Measurements from ENCODE around the gene OLIG2.

OLIG2 gene

GRCh38 chr21:32991361-32991760, 34.4 kb upstream of the OLIG2 start:
- Histone ChIP-seq H2BK12ac (ENCODE audit: low read length in 2 of 2) (no peak overlapping the region), H3K4ac (ENCODE audit: low read depth in 1 of 2, low read length in 2 of 2) (no peak overlapping the region), H2BK15ac (ENCODE audit: low read depth, poor library complexity, severe bottlenecking) (no peak overlapping the region), H3K27ac (ENCODE audit: low read length, poor library complexity, severe bottlenecking) (no peak overlapping the region), H4K91ac (ENCODE audit: low read length) (no peak overlapping the region), H3K4me2 (ENCODE audit: low read length, poor library complexity, severe bottlenecking) (no peak overlapping the region), H3K23ac (ENCODE audit: low read length in 2 of 2) (no peak overlapping the region), H3K36me3 (ENCODE audit: control insufficient read depth in 1 of 2, insufficient read depth in 2 of 2, low read depth in 1 of 2, low read length in 2 of 2) (no peaks in the 10 kb centered on the region), H2BK120ac (ENCODE audit: low read depth, low read length) (no peak overlapping the region), H3K4me3 (ENCODE audit: insufficient read depth in 1 of 2, low read depth in 1 of 2, low read length in 2 of 2) (no peak overlapping the region), H3K27me3 (ENCODE audit: control insufficient read depth in 1 of 2, insufficient read depth in 1 of 2, low read length in 2 of 2) (peaks cover 13 to 73% of the 10 kb centered on the region in 2 experiments), H2BK5ac (ENCODE audit: low read depth, low read length, poor library complexity, severe bottlenecking) (no peak overlapping the region), H3K79me1 (replicated peaks; ENCODE audit: low read length, poor library complexity, severe bottlenecking) (no peaks in the 10 kb centered on the region), H3K14ac (ENCODE audit: low read length in 2 of 2) (no peak overlapping the region), H2AK5ac (ENCODE audit: low read length, severe bottlenecking) (no peak overlapping the region), H3K9ac (ENCODE audit: low read length) (no peak overlapping the region), H3K4me1 (ENCODE audit: control insufficient read depth, insufficient read depth, low read depth, low read length) (no peaks in the 10 kb centered on the region), H3K9me3 (ENCODE audit: control insufficient read depth, low read length) (peaks cover 7% of the 10 kb centered on the region), H3K18ac (ENCODE audit: low read depth in 1 of 2, low read length in 2 of 2) (no peak overlapping the region), H4K8ac (ENCODE audit: low read length) (no peak overlapping the region), H2AFZ (ENCODE audit: low read depth, low read length) (no peak overlapping the region)
- WGBS = 72% methylated on average over 8 of the region's 8 CpGs
- DNase-seq = no peak

GRCh38 chr21:32993894-32994293, 31.8 kb upstream of the OLIG2 start:
- H2BK120ac ChIP-seq (ENCODE audit: low read depth, low read length) = no peak overlapping the region
- no peak overlapping the region for H3K9ac ChIP-seq (ENCODE audit: low read length)
- H2BK15ac ChIP-seq (ENCODE audit: low read depth, poor library complexity, severe bottlenecking) = no peak overlapping the region
- H3K79me1 ChIP-seq (replicated peaks; ENCODE audit: low read length, poor library complexity, severe bottlenecking) = no peaks in the 10 kb centered on the region
- H3K27ac ChIP-seq (ENCODE audit: low read length, poor library complexity, severe bottlenecking) = no peak overlapping the region
- H3K4me2 ChIP-seq (ENCODE audit: low read length, poor library complexity, severe bottlenecking) = no peak overlapping the region
- no peak overlapping the region for H2AFZ ChIP-seq (ENCODE audit: low read depth, low read length)
- no peak overlapping the region for H2BK12ac ChIP-seq (ENCODE audit: low read length in 2 of 2)
- no peaks in the 10 kb centered on the region for H3K4me1 ChIP-seq (ENCODE audit: control insufficient read depth, insufficient read depth, low read depth, low read length)
- H3K14ac ChIP-seq (ENCODE audit: low read length in 2 of 2) = no peak overlapping the region
- peaks cover 13% of the 10 kb centered on the region for H3K9me3 ChIP-seq (ENCODE audit: control insufficient read depth, low read length)
- H4K8ac ChIP-seq (ENCODE audit: low read length) = no peak overlapping the region
- H3K4ac ChIP-seq (ENCODE audit: low read depth in 1 of 2, low read length in 2 of 2) = no peak overlapping the region
- H3K4me3 ChIP-seq (ENCODE audit: insufficient read depth in 1 of 2, low read depth in 1 of 2, low read length in 2 of 2) = no peak overlapping the region
- 76% methylated on average over 3 of the region's 3 CpGs for WGBS
- no peak overlapping the region for H3K23ac ChIP-seq (ENCODE audit: low read length in 2 of 2)
- peaks cover 17 to 66% of the 10 kb centered on the region in 2 experiments for H3K27me3 ChIP-seq (ENCODE audit: control insufficient read depth in 1 of 2, insufficient read depth in 1 of 2, low read length in 2 of 2)
- H3K18ac ChIP-seq (ENCODE audit: low read depth in 1 of 2, low read length in 2 of 2) = no peak overlapping the region
- no peak overlapping the region for H2AK5ac ChIP-seq (ENCODE audit: low read length, severe bottlenecking)
- H3K36me3 ChIP-seq (ENCODE audit: control insufficient read depth in 1 of 2, insufficient read depth in 2 of 2, low read depth in 1 of 2, low read length in 2 of 2) = no peaks in the 10 kb centered on the region
- no peak overlapping the region for H4K91ac ChIP-seq (ENCODE audit: low read length)
- no peak for DNase-seq
- no peak overlapping the region for H2BK5ac ChIP-seq (ENCODE audit: low read depth, low read length, poor library complexity, severe bottlenecking)

GRCh38 chr21:32994305-32994704, 31.4 kb upstream of the OLIG2 start:
- no peak overlapping the region for H3K27ac ChIP-seq (ENCODE audit: low read length, poor library complexity, severe bottlenecking)
- no peak overlapping the region for H2BK120ac ChIP-seq (ENCODE audit: low read depth, low read length)
- no peak overlapping the region for H3K18ac ChIP-seq (ENCODE audit: low read depth in 1 of 2, low read length in 2 of 2)
- H2BK15ac ChIP-seq (ENCODE audit: low read depth, poor library complexity, severe bottlenecking) = no peak overlapping the region
- 56% methylated on average over 1 of the region's 3 CpGs for WGBS
- H2BK12ac ChIP-seq (ENCODE audit: low read length in 2 of 2) = no peak overlapping the region
- no peak overlapping the region for H2AFZ ChIP-seq (ENCODE audit: low read depth, low read length)
- H4K8ac ChIP-seq (ENCODE audit: low read length) = no peak overlapping the region
- no peak overlapping the region for H2AK5ac ChIP-seq (ENCODE audit: low read length, severe bottlenecking)
- H3K9ac ChIP-seq (ENCODE audit: low read length) = no peak overlapping the region
- no peak overlapping the region for H3K4ac ChIP-seq (ENCODE audit: low read depth in 1 of 2, low read length in 2 of 2)
- peaks cover 15% of the 10 kb centered on the region for H3K9me3 ChIP-seq (ENCODE audit: control insufficient read depth, low read length)
- H3K79me1 ChIP-seq (replicated peaks; ENCODE audit: low read length, poor library complexity, severe bottlenecking) = no peaks in the 10 kb centered on the region
- peaks cover 17 to 65% of the 10 kb centered on the region in 2 experiments for H3K27me3 ChIP-seq (ENCODE audit: control insufficient read depth in 1 of 2, insufficient read depth in 1 of 2, low read length in 2 of 2)
- no peak overlapping the region for H3K4me3 ChIP-seq (ENCODE audit: insufficient read depth in 1 of 2, low read depth in 1 of 2, low read length in 2 of 2)
- H3K36me3 ChIP-seq (ENCODE audit: control insufficient read depth in 1 of 2, insufficient read depth in 2 of 2, low read depth in 1 of 2, low read length in 2 of 2) = no peaks in the 10 kb centered on the region
- H4K91ac ChIP-seq (ENCODE audit: low read length) = no peak overlapping the region
- H2BK5ac ChIP-seq (ENCODE audit: low read depth, low read length, poor library complexity, severe bottlenecking) = no peak overlapping the region
- DNase-seq = peak; percentile 25
- H3K14ac ChIP-seq (ENCODE audit: low read length in 2 of 2) = no peak overlapping the region
- no peak overlapping the region for H3K4me2 ChIP-seq (ENCODE audit: low read length, poor library complexity, severe bottlenecking)
- H3K4me1 ChIP-seq (ENCODE audit: control insufficient read depth, insufficient read depth, low read depth, low read length) = no peaks in the 10 kb centered on the region
- H3K23ac ChIP-seq (ENCODE audit: low read length in 2 of 2) = no peak overlapping the region

- WGBS = 90% methylated on average over 3 of the region's 3 CpGs
- H4K8ac ChIP-seq (ENCODE audit: low read length) = no peak overlapping the region
Measured at GRCh38 chr21:33007747-33008146, 18.0 kb upstream of the OLIG2 start.

More at GRCh38 chr21:33007747-33008146, 18.0 kb upstream of the OLIG2 start:
- peaks cover 20 to 27% of the 10 kb centered on the region in 2 experiments for H3K27me3 ChIP-seq (ENCODE audit: control insufficient read depth in 1 of 2, insufficient read depth in 1 of 2, low read length in 2 of 2)
- H2BK120ac ChIP-seq (ENCODE audit: low read depth, low read length) = no peak overlapping the region
- no peaks in the 10 kb centered on the region for H3K79me1 ChIP-seq (replicated peaks; ENCODE audit: low read length, poor library complexity, severe bottlenecking)
- no peak overlapping the region for H2AK5ac ChIP-seq (ENCODE audit: low read length, severe bottlenecking)
- no peak overlapping the region for H4K91ac ChIP-seq (ENCODE audit: low read length)
- no peak overlapping the region for H3K27ac ChIP-seq (ENCODE audit: low read length, poor library complexity, severe bottlenecking)
- H3K14ac ChIP-seq (ENCODE audit: low read length in 2 of 2) = no peak overlapping the region
- H3K4me1 ChIP-seq (ENCODE audit: control insufficient read depth, insufficient read depth, low read depth, low read length) = peaks cover 2% of the 10 kb centered on the region
- H3K9me3 ChIP-seq (ENCODE audit: control insufficient read depth, low read length) = no peaks in the 10 kb centered on the region
- no peak overlapping the region for H3K4ac ChIP-seq (ENCODE audit: low read depth in 1 of 2, low read length in 2 of 2)
- H3K23ac ChIP-seq (ENCODE audit: low read length in 2 of 2) = no peak overlapping the region
- H2BK15ac ChIP-seq (ENCODE audit: low read depth, poor library complexity, severe bottlenecking) = no peak overlapping the region
- H3K9ac ChIP-seq (ENCODE audit: low read length) = no peak overlapping the region
- no peak overlapping the region for H2BK12ac ChIP-seq (ENCODE audit: low read length in 2 of 2)
- H3K36me3 ChIP-seq (ENCODE audit: control insufficient read depth in 1 of 2, insufficient read depth in 2 of 2, low read depth in 1 of 2, low read length in 2 of 2) = no peaks in the 10 kb centered on the region
- no peak overlapping the region for H3K4me2 ChIP-seq (ENCODE audit: low read length, poor library complexity, severe bottlenecking)
- DNase-seq = peak; percentile 15
- H3K18ac ChIP-seq (ENCODE audit: low read depth in 1 of 2, low read length in 2 of 2) = no peak overlapping the region
- no peak overlapping the region for H3K4me3 ChIP-seq (ENCODE audit: insufficient read depth in 1 of 2, low read depth in 1 of 2, low read length in 2 of 2)
- H2BK5ac ChIP-seq (ENCODE audit: low read depth, low read length, poor library complexity, severe bottlenecking) = no peak overlapping the region
- H2AFZ ChIP-seq (ENCODE audit: low read depth, low read length) = no peak overlapping the region

Measured in mesenchymal stem cell (in vitro differentiated cells and primary cell).